Skeletal muscle satellite cell (primary cell): ENCODE measurements around the gene TPD52L1.

Experiments
- H3K27me3 ChIP-seq: 2 replicates; pipeline ENCODE4 v1.7.0; 2013; ENCODE audit warnings: low read length; ENCODE audit not compliant: control insufficient read depth, insufficient read depth
- H3K36me3 ChIP-seq: 2 replicates; pipeline ENCODE4 v1.7.0; 2013; ENCODE audit warnings: mild to moderate bottlenecking, control low read depth, low read length; ENCODE audit not compliant: insufficient read depth
- H3K4me1 ChIP-seq: 2 replicates; pipeline ENCODE4 v1.7.0; 2013; ENCODE audit warnings: low read length; ENCODE audit not compliant: control insufficient read depth, insufficient read depth
- H3K4me2 ChIP-seq: 2 replicates; pipeline ENCODE4 v1.7.0; 2013; ENCODE audit warnings: mild to moderate bottlenecking, low read length
- H3K4me3 ChIP-seq: 2 replicates; pipeline ENCODE4 v1.7.0; 2013; ENCODE audit warnings: low read length
- H3K9ac ChIP-seq: 2 replicates; pipeline ENCODE4 v1.7.0; 2013; ENCODE audit warnings: mild to moderate bottlenecking, low read depth, low read length, moderate library complexity
- H3K9me3 ChIP-seq: replicated peaks from 2 replicates; pipeline ENCODE4 v1.7.0; 2013; ENCODE audit warnings: mild to moderate bottlenecking, control low read depth, low read length

TPD52L1 gene

GRCh38 chr6:125215252-125215819 is 61.8 kb downstream of the TPD52L1 start:
- Histone ChIP-seq H3K4me1 (peaks cover 1% of the 10 kb centered on the region), H3K27me3 (no peaks in the 10 kb centered on the region), H3K9ac (no peak overlapping the region), H3K36me3 (no peaks in the 10 kb centered on the region), H3K4me3 (no peak overlapping the region), H3K9me3 (no peaks in the 10 kb centered on the region), H3K4me2 (no peak overlapping the region)

- no peaks in the 10 kb centered on the region for H3K9me3 ChIP-seq
- H3K27me3 ChIP-seq, result no peaks in the 10 kb centered on the region
- H3K4me3 ChIP-seq, result no peak overlapping the region
- no peaks in the 10 kb centered on the region for H3K36me3 ChIP-seq
- no peak overlapping the region for H3K4me2 ChIP-seq
- no peak overlapping the region for H3K9ac ChIP-seq
- H3K4me1 ChIP-seq, result peaks cover 8% of the 10 kb centered on the region
These were observed 62.4 kb downstream of the TPD52L1 start for GRCh38 chr6:125216015-125216414.

- peaks cover 8% of the 10 kb centered on the region for H3K4me1 ChIP-seq
- H3K4me3 ChIP-seq, result no peak overlapping the region
- H3K4me2 ChIP-seq, result no peak overlapping the region
- no peaks in the 10 kb centered on the region for H3K27me3 ChIP-seq
- H3K36me3 ChIP-seq, result no peaks in the 10 kb centered on the region
- H3K9ac ChIP-seq, result no peak overlapping the region
- H3K9me3 ChIP-seq, result no peaks in the 10 kb centered on the region
These were observed 63.8 kb downstream of the TPD52L1 start for GRCh38 chr6:125217369-125217768.

GRCh38 chr6:125217992-125218391 is 64.4 kb downstream of the TPD52L1 start:
- Histone ChIP-seq H3K4me3 (no peak overlapping the region), H3K9ac (no peak overlapping the region), H3K4me2 (no peak overlapping the region), H3K36me3 (no peaks in the 10 kb centered on the region), H3K4me1 (peaks cover 11% of the 10 kb centered on the region), H3K9me3 (no peaks in the 10 kb centered on the region), H3K27me3 (no peaks in the 10 kb centered on the region)

- Histone ChIP-seq H3K9me3 (no peaks in the 10 kb centered on the region), H3K4me2 (no peak overlapping the region), H3K36me3 (no peaks in the 10 kb centered on the region), H3K4me3 (no peak overlapping the region), H3K9ac (no peak overlapping the region), H3K27me3 (no peaks in the 10 kb centered on the region), H3K4me1 (peaks cover 11% of the 10 kb centered on the region)
These were observed 65.9 kb downstream of the TPD52L1 start for GRCh38 chr6:125219361-125219895.

- Histone ChIP-seq H3K4me2 (no peak overlapping the region), H3K36me3 (no peaks in the 10 kb centered on the region), H3K27me3 (no peaks in the 10 kb centered on the region), H3K4me1 (peaks cover 11% of the 10 kb centered on the region), H3K9ac (no peak overlapping the region), H3K4me3 (no peak overlapping the region), H3K9me3 (no peaks in the 10 kb centered on the region)
These were observed 67.1 kb downstream of the TPD52L1 start for GRCh38 chr6:125220712-125221111.

- no peak overlapping the region for H3K9ac ChIP-seq
- no peaks in the 10 kb centered on the region for H3K9me3 ChIP-seq
- H3K4me1 ChIP-seq, result peaks cover 11% of the 10 kb centered on the region
- H3K27me3 ChIP-seq, result no peaks in the 10 kb centered on the region
- H3K4me3 ChIP-seq, result no peak overlapping the region
- H3K4me2 ChIP-seq, result no peak overlapping the region
- no peaks in the 10 kb centered on the region for H3K36me3 ChIP-seq
These were observed 69.2 kb downstream of the TPD52L1 start for GRCh38 chr6:125222531-125223455.

GRCh38 chr6:125224231-125224861 is 70.8 kb downstream of the TPD52L1 start:
- H3K9ac ChIP-seq, result no peak overlapping the region
- no peak overlapping the region for H3K4me3 ChIP-seq
- H3K4me2 ChIP-seq, result no peak overlapping the region
- H3K36me3 ChIP-seq, result no peaks in the 10 kb centered on the region
- no peaks in the 10 kb centered on the region for H3K27me3 ChIP-seq
- H3K4me1 ChIP-seq, result peaks cover 11% of the 10 kb centered on the region
- no peaks in the 10 kb centered on the region for H3K9me3 ChIP-seq

GRCh38 chr6:125227244-125227643 is 73.7 kb downstream of the TPD52L1 start:
- no peaks in the 10 kb centered on the region for H3K27me3 ChIP-seq
- H3K36me3 ChIP-seq, result no peaks in the 10 kb centered on the region
- no peaks in the 10 kb centered on the region for H3K9me3 ChIP-seq
- no peak overlapping the region for H3K9ac ChIP-seq
- no peak overlapping the region for H3K4me3 ChIP-seq
- no peak overlapping the region for H3K4me2 ChIP-seq
- peaks cover 3% of the 10 kb centered on the region for H3K4me1 ChIP-seq

- H3K4me3 ChIP-seq, result no peak overlapping the region
These were observed 75.5 kb downstream of the TPD52L1 start for GRCh38 chr6:125228981-125229479.

GRCh38 chr6:125230674-125231073 is 77.1 kb downstream of the TPD52L1 start:
- H3K4me2 ChIP-seq, result no peak overlapping the region
- H3K9ac ChIP-seq, result no peak overlapping the region
- H3K9me3 ChIP-seq, result no peaks in the 10 kb centered on the region

More at GRCh38 chr6:125228981-125229479, 75.5 kb downstream of the TPD52L1 start:
- H3K36me3 ChIP-seq, result no peaks in the 10 kb centered on the region
- H3K4me2 ChIP-seq, result peak overlapping the region; percentile 48
- no peaks in the 10 kb centered on the region for H3K9me3 ChIP-seq
- no peak overlapping the region for H3K9ac ChIP-seq
- no peaks in the 10 kb centered on the region for H3K27me3 ChIP-seq
- no peaks in the 10 kb centered on the region for H3K4me1 ChIP-seq

More at GRCh38 chr6:125230674-125231073, 77.1 kb downstream of the TPD52L1 start:
- H3K27me3 ChIP-seq, result no peaks in the 10 kb centered on the region
- no peaks in the 10 kb centered on the region for H3K4me1 ChIP-seq
- no peak overlapping the region for H3K4me3 ChIP-seq
- no peaks in the 10 kb centered on the region for H3K36me3 ChIP-seq
